Suprapubic skin (tissue), 3 donors: ENCODE data around the gene COL23A1.

Experiments used
- CTCF ChIP-seq, 2 donors: fragments of 200-600 bp in 1 of 2; fragments of 450-650 bp in 1 of 2; sonication (generic) in 1 of 2; IDR thresholded peaks; one replicate each; pipeline ENCODE4 v1.5.1; 2016 to 2019; ENCODE audit warnings: antibody characterized with exemption in 2 of 2, mild to moderate bottlenecking in 1 of 2, moderate library complexity in 1 of 2
- POLR2A ChIP-seq, 2 donors: fragments of 450-650 bp; IDR thresholded peaks; one replicate each; pipeline ENCODE4 v1.6.1; 2017; ENCODE audit warnings: antibody characterized with exemption in 2 of 2, mild to moderate bottlenecking in 2 of 2, moderate library complexity in 2 of 2

DNA sequence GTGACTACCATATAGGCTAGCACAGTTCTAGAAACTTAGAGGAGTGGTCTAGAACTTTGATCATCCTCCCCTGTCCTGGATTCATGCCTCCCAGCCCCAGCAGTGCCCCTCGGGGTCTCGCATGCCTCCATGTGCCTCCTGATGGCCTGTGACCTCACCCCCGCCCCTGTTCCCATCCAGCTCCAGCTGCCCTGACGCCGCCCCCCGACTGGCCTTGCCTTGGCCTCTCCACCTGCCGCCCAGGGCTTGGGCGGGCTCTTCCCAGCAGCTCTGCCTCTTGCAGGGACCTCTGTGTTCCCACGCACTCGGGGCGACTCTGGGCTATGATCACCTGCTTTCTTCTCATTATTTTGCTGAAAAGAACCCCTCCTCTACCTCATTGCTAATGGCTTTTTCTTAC, 242.2 kb downstream of the COL23A1 start:
- TF ChIP-seq CTCF (IDR thresholded peaks at IDR 0.05) (no peak), POLR2A (IDR thresholded peaks at IDR 0.05) (no peak)
